Osteoblast (primary cell): Measurements from ENCODE around the gene HNRNPM. TPM values are rescaled to one million over a fixed set of nuclear protein-coding genes. Genes with fewer than 3 reads are reported as not detected.
A peak's percentile ranks its signal among the peaks of the same experiment; 100 is the strongest.

Experiments
- DNase-seq: peaks from one replicate; pipeline ENCODE4 v3.0.0; 2011; ENCODE audit warnings: low spot score, mixed read lengths; ENCODE audit not compliant: insufficient read length; ENCODE audit errors: missing footprints
- H2AFZ ChIP-seq: 2 replicates; pipeline ENCODE4 v1.6.0; 2011; ENCODE audit warnings: mild to moderate bottlenecking, low read length
- H3K27ac ChIP-seq: 2 replicates; pipeline ENCODE4 v1.5.1; 2011; ENCODE audit warnings: mild to moderate bottlenecking, low read depth, low read length, moderate library complexity
- H3K27me3 ChIP-seq: 2 replicates; pipeline ENCODE4 v1.6.0; 2012; ENCODE audit warnings: mild to moderate bottlenecking, control low read depth, inconsistent platforms, low read length, moderate library complexity; ENCODE audit not compliant: insufficient read depth
- H3K36me3 ChIP-seq: 2 replicates; pipeline ENCODE4 v1.5.1; 2011; ENCODE audit warnings: mild to moderate bottlenecking, low read length, control low read depth, moderate library complexity; ENCODE audit not compliant: insufficient read depth
- H3K4me1 ChIP-seq: 2 replicates; pipeline ENCODE4 v1.5.1; 2011; ENCODE audit warnings: mild to moderate bottlenecking, low read length, control low read depth, moderate library complexity; ENCODE audit not compliant: insufficient read depth
- H3K4me2 ChIP-seq: 2 replicates; pipeline ENCODE4 v1.6.0; 2011; ENCODE audit warnings: mild to moderate bottlenecking, low read length; ENCODE audit not compliant: insufficient read depth
- H3K4me3 ChIP-seq: fragments of 200-600 bp; sonication (generic); 3 replicates; pipeline ENCODE4 v1.5.1; 2012; ENCODE audit warnings: mild to moderate bottlenecking, low read length, inconsistent platforms; ENCODE audit not compliant: insufficient read depth
- H3K79me2 ChIP-seq: 2 replicates; pipeline ENCODE4 v1.6.0; 2012; ENCODE audit warnings: mild to moderate bottlenecking, low read length, control low read depth, inconsistent platforms; ENCODE audit not compliant: insufficient read depth
- H3K9me3 ChIP-seq: 2 replicates; pipeline ENCODE4 v1.5.1; 2011; ENCODE audit warnings: low read depth, low read length, control low read depth
- H4K20me1 ChIP-seq: 2 replicates; pipeline ENCODE4 v1.6.0; 2012; ENCODE audit warnings: mild to moderate bottlenecking, low read length, control low read depth; ENCODE audit not compliant: insufficient read depth
- CTCF ChIP-seq: IDR thresholded peaks from 2 replicates; pipeline ENCODE4 v1.5.1; 2011; ENCODE audit warnings: mild to moderate bottlenecking, low read depth, low read length, moderate library complexity; ENCODE audit errors: extremely low read depth
- total RNA-seq: library from RNA; depleted of rRNA; stranded (reverse); fragments of >200 nt; gene quantifications from 2 replicates; pipeline ENCODE4 v1.2.3, GENCODE V29; 2012

HNRNPM gene
- total RNA-seq, 1 donor: 39.4 TPM

- Histone ChIP-seq H3K36me3 (no peaks in the 10 kb centered on the region), H3K79me2 (no peaks in the 10 kb centered on the region), H3K27me3 (no peaks in the 10 kb centered on the region), H3K27ac (no peak overlapping the region), H3K9me3 (no peaks in the 10 kb centered on the region), H2AFZ (no peak overlapping the region), H3K4me2 (no peak overlapping the region), H3K4me3 (no peak overlapping the region), H4K20me1 (no peaks in the 10 kb centered on the region), H3K4me1 (peaks cover 2% of the 10 kb centered on the region)
- no peak for DNase-seq
- no peak for TF ChIP-seq CTCF
These were observed 15.7 kb upstream of the HNRNPM start for GRCh38 chr19:8429044-8429443.

GRCh38 chr19:8429826-8430225, 14.9 kb upstream of the HNRNPM start:
- Histone ChIP-seq H3K27me3 (no peaks in the 10 kb centered on the region), H3K36me3 (no peaks in the 10 kb centered on the region)
- TF ChIP-seq CTCF: no peak

GRCh38 chr19:8430650-8431049, 14.1 kb upstream of the HNRNPM start:
- Histone ChIP-seq H3K27ac (no peak overlapping the region), H3K4me3 (no peak overlapping the region), H4K20me1 (no peaks in the 10 kb centered on the region), H3K27me3 (no peaks in the 10 kb centered on the region), H3K9me3 (no peaks in the 10 kb centered on the region), H3K4me2 (no peak overlapping the region), H3K4me1 (no peaks in the 10 kb centered on the region), H3K79me2 (no peaks in the 10 kb centered on the region), H3K36me3 (no peaks in the 10 kb centered on the region), H2AFZ (no peak overlapping the region)
- no peak for DNase-seq
- TF ChIP-seq CTCF: no peak

More at GRCh38 chr19:8429826-8430225, 14.9 kb upstream of the HNRNPM start:
- no peaks in the 10 kb centered on the region for H3K4me1 ChIP-seq
- H2AFZ ChIP-seq: no peak overlapping the region
- no peaks in the 10 kb centered on the region for H3K9me3 ChIP-seq
- no peak overlapping the region for H3K4me3 ChIP-seq
- H3K27ac ChIP-seq: no peak overlapping the region
- H4K20me1 ChIP-seq: no peaks in the 10 kb centered on the region
- no peak for DNase-seq
- H3K4me2 ChIP-seq: no peak overlapping the region
- H3K79me2 ChIP-seq: no peaks in the 10 kb centered on the region

- Histone ChIP-seq H3K9me3 (no peaks in the 10 kb centered on the region), H3K27me3 (no peaks in the 10 kb centered on the region)
- TF ChIP-seq CTCF: no peak
These were observed 6.5 kb upstream of the HNRNPM start for GRCh38 chr19:8438236-8438635.

More at GRCh38 chr19:8438236-8438635, 6.5 kb upstream of the HNRNPM start:
- Histone ChIP-seq H2AFZ (no peak overlapping the region), H3K4me1 (no peaks in the 10 kb centered on the region), H3K36me3 (no peaks in the 10 kb centered on the region), H3K4me2 (no peak overlapping the region), H3K79me2 (no peaks in the 10 kb centered on the region), H4K20me1 (no peaks in the 10 kb centered on the region), H3K27ac (no peak overlapping the region), H3K4me3 (no peak overlapping the region)
- peak; percentile 30 for DNase-seq
